ENCODE results near the gene CHST5. TPM values are rescaled to one million over a fixed set of nuclear protein-coding genes. Genes with fewer than 3 reads are reported as not detected.
"Not testable (repeated sequence)": the region's sequence is repeated elsewhere in the genome, so short reads cannot be mapped to it uniquely, and the experiment has no call there.

Gene CHST5
- total RNA-seq, 1 experiment from 2014 or later, result not detected

DNA sequence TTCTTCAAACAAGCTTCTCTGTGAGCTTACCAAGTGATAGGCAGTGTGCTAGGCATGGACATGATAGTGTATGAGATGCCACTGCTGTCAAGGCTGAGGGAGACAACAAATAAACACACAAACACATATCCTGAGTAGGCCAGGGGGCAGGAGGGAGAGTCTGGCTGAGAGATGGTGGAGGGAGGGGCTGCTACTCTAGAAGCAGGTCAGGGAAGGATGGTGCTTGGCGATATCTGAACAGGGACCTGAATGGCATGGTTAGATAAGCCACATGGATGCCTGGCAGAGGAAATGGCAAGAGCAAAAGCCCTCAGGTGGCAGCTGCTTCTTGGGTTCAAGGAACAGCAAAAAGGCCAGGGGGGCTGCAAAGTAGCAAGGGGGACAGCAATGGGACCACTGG lies 32.1 kb downstream of the CHST5 start:
- H3K27me3 ChIP-seq, result no peaks in the 10 kb centered on the region
- no peaks in the 10 kb centered on the region for H3K9me3 ChIP-seq (replicated peaks)
- 0 out of 2 replicates have a peak, but pooled peaks cover 3% of the 10 kb centered on the region for H3K4me1 ChIP-seq
- no peak for DNase-seq
- no peak overlapping the region for H3K4me3 ChIP-seq
- H3K36me3 ChIP-seq, result no peaks in the 10 kb centered on the region
- no peak overlapping the region for H3K27ac ChIP-seq

DNA sequence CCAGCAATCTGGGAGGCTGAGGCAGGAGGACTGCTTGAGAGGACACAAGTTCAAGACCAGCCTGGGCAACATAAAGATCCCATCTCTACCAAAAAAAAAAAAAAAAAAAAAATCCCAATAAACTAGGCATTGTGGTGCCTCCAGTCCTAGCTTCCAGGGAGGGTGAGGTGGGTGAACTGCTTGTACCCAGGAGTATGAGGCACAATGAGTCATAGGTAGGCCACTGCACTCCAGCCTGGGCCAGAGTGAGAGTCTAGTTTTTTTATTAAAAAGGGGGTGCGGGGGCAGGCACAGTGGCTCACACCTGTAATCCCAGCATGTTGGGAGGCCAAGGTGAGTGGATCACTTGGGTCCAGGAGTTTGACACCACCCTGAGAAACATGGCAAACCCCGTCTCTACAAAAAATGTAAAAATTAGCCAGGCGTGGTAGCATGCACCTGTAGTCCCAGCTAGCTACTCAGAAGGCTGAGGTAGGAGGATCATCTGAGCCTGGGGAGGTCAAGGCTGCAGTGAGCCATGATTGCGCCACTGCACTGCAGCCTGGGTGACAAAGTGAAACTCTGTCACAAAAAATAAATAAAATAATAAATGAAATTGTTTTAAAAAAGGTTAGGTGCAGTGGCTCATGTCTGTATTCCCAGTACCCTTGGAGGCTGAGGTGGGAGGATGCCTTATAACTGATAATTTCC lies 32.8 kb downstream of the CHST5 start:
- Histone ChIP-seq H3K27ac (no peak overlapping the region), H3K4me1 (peaks cover 6% of the 10 kb centered on the region; the same call in 1 of the 2 replicates), H3K4me3 (no peak overlapping the region), H3K36me3 (no peaks in the 10 kb centered on the region), H3K27me3 (no peaks in the 10 kb centered on the region), H3K9me3 (replicated peaks) (no peaks in the 10 kb centered on the region)
- no peak for DNase-seq

DNA sequence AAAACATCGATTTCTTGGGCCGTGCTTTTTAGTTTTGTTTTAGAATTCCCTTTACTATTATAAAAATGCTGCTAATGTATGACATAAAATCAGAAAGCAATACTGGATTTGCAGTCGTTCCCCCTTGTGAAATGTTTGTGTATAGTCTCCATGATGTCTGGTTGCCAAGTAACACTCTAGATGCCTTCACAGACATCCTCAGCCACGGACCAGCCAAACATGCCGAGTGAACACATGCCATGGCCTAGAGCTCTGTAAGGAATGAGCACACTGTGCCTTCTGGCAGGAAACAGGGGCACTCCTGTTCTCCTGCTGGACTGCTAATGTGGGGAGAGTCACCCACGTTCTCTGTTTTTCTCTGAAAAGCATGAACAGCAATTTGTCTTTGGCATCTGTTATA lies 34.1 kb downstream of the CHST5 start:
- not testable (repeated sequence) for H3K36me3 ChIP-seq; H3K27ac ChIP-seq; DNase-seq; H3K4me1 ChIP-seq; H3K4me3 ChIP-seq; H3K9me3 ChIP-seq (replicated peaks); H3K27me3 ChIP-seq

DNA sequence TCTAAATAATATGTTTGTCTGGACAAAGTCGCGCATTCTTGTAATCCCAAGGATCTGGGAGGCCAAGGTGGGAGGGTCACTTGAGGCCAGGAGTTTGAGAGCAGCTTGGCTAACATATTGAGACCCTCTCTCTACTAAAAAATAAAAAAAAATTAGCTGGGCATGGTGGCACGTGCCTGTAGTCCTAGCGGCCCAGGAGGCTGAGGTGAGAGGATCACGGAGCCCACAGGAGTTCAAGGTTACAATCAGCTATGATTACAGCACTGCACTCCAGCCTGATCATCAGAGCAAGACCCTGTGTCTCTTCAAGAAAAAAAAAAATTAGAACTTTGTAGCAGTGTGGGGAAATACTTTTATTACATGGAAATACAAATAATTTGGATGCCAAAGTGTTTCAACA lies 34.5 kb downstream of the CHST5 start:
- Histone ChIP-seq H3K9me3 (replicated peaks) (no peaks in the 10 kb centered on the region), H3K4me3 (no peak overlapping the region), H3K27ac (no peak overlapping the region), H3K27me3 (no peaks in the 10 kb centered on the region), H3K36me3 (no peaks in the 10 kb centered on the region), H3K4me1 (peaks cover 6% of the 10 kb centered on the region; the same call in 1 of the 2 replicates)
- no peak for DNase-seq

DNA sequence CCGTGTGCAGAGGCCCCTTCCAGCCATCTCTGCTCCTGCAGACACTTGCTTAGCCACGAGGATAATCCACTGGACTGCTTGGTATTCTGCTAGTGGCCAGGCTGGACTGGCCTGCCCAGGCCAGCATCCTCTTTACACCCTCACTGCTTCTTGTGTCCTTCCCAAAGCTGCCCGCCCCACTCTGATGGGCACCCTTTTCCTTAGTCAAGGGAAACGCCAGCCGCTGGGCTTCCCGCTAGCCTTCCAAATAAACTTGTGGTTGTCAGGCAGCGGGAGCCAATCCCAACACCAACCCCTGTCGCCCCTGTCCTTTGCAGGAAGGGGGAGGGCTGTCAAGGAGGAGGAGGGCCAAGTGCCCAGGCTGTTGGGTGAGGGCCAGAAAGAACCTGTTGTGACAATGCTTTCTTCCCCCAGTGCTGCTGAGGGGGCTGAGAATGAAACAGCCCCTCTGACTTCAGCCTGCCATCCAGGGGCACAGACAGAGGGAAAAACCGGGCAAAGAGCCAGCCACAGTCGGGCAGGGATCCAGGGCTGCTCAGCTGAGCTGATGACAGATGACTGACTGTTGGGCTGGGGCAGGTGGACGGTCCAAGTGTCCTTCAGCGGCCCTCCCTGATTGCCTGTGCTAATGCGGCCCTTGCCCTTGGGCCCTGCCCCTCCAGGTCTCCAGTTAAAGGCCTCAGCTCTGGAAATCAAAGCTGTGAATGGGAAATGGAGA lies 37.1 kb downstream of the CHST5 start:
- not testable (repeated sequence) for H3K9me3 ChIP-seq (replicated peaks); H3K27me3 ChIP-seq; H3K27ac ChIP-seq; H3K36me3 ChIP-seq; H3K4me1 ChIP-seq; H3K4me3 ChIP-seq
- DNase-seq, result peak; percentile 46 to 61

DNA sequence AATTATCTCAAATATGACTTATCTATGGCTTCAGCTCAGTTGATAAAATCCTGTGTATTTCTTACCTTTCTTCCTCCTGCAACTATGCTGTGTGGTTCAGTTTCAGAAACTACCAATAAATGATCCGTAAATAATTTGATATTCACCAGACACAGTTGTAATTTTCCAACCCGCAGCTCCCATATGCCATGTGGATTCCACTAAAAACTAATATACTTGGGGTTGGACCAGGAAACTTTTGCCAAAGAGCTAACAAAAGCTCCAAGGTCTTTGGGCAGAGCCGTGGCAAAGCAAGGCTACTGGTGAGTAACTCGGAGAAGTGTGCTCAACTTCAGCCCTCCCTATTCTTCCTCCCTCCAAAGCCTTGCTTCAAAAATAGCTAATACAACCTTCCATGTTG lies 38.4 kb downstream of the CHST5 start:
- Histone ChIP-seq H3K36me3 (no peaks in the 10 kb centered on the region), H3K9me3 (replicated peaks) (no peaks in the 10 kb centered on the region), H3K4me1 (peaks cover 3% of the 10 kb centered on the region; the same call in 1 of the 2 replicates), H3K4me3 (no peak overlapping the region), H3K27ac (no peak overlapping the region), H3K27me3 (no peaks in the 10 kb centered on the region; the same call in 1 of the 2 replicates)
- DNase-seq, result no peak

DNA sequence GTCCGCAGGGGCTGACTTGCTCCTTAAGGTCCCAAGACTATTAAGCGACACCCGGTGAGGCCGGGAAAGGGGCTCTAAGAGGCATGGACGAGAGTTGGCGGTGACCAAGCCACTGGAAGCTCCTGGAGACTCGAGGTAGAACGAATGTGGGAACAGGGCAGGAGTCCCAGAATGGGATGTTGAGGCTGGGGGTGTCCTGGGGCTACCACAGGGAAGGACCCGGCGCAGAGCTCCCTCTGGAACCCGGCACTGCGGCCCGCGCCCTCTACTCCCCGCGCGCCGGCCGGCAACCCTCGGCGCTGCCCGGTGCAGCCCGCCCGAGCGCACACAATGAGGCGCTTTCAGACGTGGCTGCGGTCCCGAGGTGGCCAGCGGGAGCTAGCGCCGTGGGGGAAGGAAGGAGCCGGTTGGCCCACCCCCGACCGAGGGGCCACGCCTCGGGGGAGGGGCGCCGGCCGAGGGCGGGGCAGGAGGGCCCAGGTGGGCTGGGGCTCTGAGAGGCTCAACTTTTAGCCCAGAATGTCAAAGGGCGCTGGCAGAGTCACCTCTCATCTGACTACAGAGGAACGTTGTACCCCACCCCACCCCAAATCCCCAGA lies 40.7 kb downstream of the CHST5 start, which contains the start of gene CHST6:
Gene CHST6, minus strand, starts transcription at position 366 of the 599 bp plus-strand sequence. CDS start 15,613 bp downstream, outside the sequence.
- Histone ChIP-seq H3K4me1 (peaks cover 3% of the 10 kb centered on the region; the same call in 1 of the 2 replicates), H3K4me3 (no peak within 1 kb of the TSS), H3K36me3 (no peaks in the 10 kb centered on the region), H3K27ac (no peak within 1 kb of the TSS), H3K9me3 (replicated peaks) (no peaks in the 10 kb centered on the region), H3K27me3 (no peaks in the 10 kb centered on the region; the same call in 1 of the 2 replicates)
- DNase-seq, result no peak

DNA sequence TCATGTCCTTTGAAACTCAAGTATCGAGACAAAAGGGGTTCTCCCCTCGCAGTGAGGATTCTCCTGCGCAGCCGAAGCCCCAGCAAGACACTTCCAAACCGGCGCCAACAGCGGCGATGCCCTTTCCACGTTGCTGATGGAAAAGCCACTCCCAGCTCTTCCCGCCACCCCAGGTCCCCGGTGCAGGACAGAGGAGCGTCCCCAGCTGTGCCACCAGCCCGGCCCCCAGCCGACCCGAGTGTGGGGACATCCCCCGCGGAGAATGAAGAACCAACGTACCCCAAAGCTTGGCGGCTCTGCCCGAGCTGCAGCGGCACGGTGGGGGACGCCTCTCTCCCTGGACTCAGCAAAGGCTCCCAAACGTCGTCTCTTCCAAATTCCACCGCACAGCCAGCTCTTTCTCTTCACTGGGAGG lies 41.2 kb downstream of the CHST5 start:
- no peaks in the 10 kb centered on the region for H3K9me3 ChIP-seq (replicated peaks)
- H3K4me3 ChIP-seq, result no peak overlapping the region
- peaks cover 3% of the 10 kb centered on the region; the same call in 1 of the 2 replicates for H3K4me1 ChIP-seq
- H3K27ac ChIP-seq, result no peak overlapping the region
- H3K36me3 ChIP-seq, result no peaks in the 10 kb centered on the region
- DNase-seq, result no peak
- H3K27me3 ChIP-seq, result no peaks in the 10 kb centered on the region; the same call in 1 of the 2 replicates

DNA sequence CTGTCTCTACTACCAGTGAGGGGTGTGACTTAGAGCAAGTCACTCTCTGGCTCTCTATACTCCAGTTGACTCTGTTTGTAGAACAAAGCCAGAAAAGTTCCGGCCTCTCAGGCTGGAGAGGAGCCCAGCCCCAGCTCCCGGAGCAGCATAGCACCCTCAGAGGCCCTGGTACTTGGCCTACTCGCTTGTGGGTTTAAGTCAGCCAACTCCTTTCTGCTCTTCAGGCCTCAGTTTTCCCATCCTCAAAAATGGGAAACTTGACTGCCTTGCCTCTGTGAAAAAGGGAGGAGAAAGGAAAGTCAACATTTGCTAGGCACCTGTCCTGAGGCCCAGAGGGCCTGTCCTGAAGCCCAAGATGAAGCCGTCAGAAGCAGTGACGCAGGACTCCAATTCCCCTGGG lies 41.7 kb downstream of the CHST5 start:
- H3K4me1 ChIP-seq, result peaks cover 3% of the 10 kb centered on the region; the same call in 1 of the 2 replicates
- no peak for DNase-seq
- no peaks in the 10 kb centered on the region; the same call in 1 of the 2 replicates for H3K27me3 ChIP-seq
- no peaks in the 10 kb centered on the region for H3K9me3 ChIP-seq (replicated peaks)
- no peak overlapping the region for H3K4me3 ChIP-seq
- no peaks in the 10 kb centered on the region for H3K36me3 ChIP-seq
- no peak overlapping the region for H3K27ac ChIP-seq

DNA sequence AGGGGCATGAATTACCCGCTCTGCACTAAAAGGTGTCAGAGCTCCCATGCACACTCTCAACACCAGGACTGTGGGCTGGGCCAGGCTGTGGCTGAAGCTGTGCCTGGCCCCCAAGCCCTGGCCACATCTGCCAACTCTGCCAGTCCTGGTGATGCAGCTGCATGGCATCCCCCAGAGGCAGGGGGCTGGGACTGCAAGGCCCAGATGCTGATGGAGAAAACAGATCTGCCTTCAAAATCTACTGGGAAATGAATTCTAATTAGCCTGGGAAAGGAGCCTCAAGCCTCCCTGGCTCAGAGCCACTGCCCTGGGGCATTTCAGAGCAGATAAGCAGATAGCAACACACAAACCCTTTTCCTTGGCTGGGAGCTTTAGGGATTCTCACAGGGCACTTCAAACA lies 44.0 kb downstream of the CHST5 start:
- no peaks in the 10 kb centered on the region for H3K9me3 ChIP-seq (replicated peaks)
- H3K4me3 ChIP-seq, result no peak overlapping the region
- no peaks in the 10 kb centered on the region; the same call in 1 of the 2 replicates for H3K27me3 ChIP-seq
- H3K27ac ChIP-seq, result no peak overlapping the region
- H3K4me1 ChIP-seq, result no peaks in the 10 kb centered on the region
- no peaks in the 10 kb centered on the region for H3K36me3 ChIP-seq
- DNase-seq, result peak; percentile 56 to 78

DNA sequence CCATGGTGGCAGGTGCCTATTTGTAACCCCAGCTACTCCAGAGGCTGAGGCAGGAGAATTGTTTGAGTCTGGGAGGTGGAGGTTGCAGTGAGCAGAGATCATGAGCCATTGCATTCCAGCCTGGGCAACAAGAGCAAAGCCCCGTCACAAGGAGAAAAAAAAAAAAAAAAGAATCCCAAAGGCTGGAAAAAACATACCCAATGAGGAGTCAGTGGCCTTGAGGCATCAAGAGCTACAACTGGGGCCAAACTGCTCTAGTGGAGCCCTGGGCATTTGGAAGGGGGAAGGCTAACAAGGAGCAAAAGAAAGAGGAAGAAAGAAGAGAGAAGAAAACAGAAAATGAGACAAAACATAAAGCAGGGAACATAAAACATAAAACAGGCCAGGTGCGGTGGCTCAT lies 47.6 kb downstream of the CHST5 start:
- Histone ChIP-seq H3K9me3 (replicated peaks) (no peaks in the 10 kb centered on the region), H3K4me1 (peaks cover 20% of the 10 kb centered on the region), H3K4me3 (no peak overlapping the region), H3K27me3 (no peaks in the 10 kb centered on the region; the same call in 1 of the 2 replicates), H3K36me3 (no peaks in the 10 kb centered on the region), H3K27ac (no peak overlapping the region)
- no peak for DNase-seq

DNA sequence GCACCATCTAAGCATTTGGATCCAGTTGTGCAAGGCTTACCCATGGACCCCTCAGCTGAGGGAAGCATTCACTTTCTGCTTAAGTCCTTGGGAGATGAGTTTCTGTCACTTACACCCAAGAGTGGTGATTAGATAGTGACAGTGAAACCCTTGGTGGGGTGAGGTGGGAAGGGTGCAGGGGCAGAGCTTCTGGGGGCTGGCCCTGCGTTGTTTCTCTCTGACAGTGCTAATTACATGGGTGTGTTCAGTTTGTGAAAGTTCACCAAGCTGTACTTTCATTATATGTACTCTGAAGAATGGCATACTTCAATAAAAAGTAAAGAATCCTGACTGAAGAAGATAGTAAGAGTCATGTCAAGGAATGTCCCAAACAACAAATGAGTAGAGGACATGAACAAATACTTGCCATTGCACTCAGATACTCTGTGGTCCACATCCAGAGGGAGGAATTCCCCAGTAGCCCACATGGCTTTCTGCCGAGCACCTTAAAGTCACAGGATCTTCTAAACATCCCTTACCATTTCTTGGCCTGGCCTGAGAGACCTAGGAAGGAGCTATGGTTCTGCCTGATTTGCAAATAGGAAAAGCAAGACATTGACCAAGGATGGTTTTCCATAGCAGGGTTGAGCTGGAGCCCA lies 49.1 kb downstream of the CHST5 start:
- H3K4me1 ChIP-seq, result peaks cover 20% of the 10 kb centered on the region

DNA sequence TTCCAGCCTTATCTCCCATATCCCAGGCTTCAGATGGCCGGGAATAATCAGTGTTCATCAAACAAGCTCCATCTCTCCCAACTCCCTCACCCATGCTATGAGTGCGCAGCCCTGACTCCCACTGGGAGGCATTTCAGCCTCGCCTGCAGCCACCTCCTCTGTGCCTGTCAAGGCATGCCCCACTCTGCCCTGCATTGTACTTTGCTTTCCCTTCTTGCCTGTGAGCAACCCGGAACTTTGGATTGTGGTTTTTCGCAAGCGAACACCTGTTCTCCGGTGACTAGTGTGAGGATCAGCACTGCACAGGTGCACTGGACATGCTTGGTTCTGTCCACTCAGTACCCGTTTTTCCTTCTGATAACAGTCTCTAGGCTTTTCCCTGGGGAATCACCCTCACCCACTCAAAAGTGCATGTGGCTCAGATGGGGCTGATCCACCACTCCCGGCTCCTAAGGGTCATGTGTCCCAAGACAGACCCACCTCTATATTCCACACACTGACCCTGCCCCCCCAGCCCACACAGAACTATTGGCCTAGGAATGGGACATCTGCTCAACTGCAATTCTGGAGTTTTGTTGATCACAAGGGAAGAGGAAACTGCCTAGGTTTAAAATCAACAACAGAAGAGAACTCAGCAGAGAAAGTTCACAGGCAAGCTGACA lies 49.8 kb downstream of the CHST5 start:
- Histone ChIP-seq H3K4me3 (no peak overlapping the region), H3K36me3 (no peaks in the 10 kb centered on the region), H3K27me3 (no peaks in the 10 kb centered on the region), H3K4me1 (peaks cover 20% of the 10 kb centered on the region), H3K9me3 (replicated peaks) (no peaks in the 10 kb centered on the region), H3K27ac (no peak overlapping the region)
- peak; percentile 60 to 74 for DNase-seq

More for the DNA sequence above, 49.1 kb downstream of the CHST5 start:
- Histone ChIP-seq H3K9me3 (replicated peaks) (no peaks in the 10 kb centered on the region), H3K4me3 (no peak overlapping the region), H3K27me3 (no peaks in the 10 kb centered on the region), H3K36me3 (no peaks in the 10 kb centered on the region), H3K27ac (no peak overlapping the region)
- no peak for DNase-seq
